GM21515 (cell line): ENCODE measurements around the gene UBE2Q2.

Experiments
- ATAC-seq: cut with Tn5 transposase; IDR thresholded peaks from one replicate; pipeline ENCODE4 v1.9.1; 2021; ENCODE audit not compliant: unreplicated experiment

The UBE2Q2 gene

DNA sequence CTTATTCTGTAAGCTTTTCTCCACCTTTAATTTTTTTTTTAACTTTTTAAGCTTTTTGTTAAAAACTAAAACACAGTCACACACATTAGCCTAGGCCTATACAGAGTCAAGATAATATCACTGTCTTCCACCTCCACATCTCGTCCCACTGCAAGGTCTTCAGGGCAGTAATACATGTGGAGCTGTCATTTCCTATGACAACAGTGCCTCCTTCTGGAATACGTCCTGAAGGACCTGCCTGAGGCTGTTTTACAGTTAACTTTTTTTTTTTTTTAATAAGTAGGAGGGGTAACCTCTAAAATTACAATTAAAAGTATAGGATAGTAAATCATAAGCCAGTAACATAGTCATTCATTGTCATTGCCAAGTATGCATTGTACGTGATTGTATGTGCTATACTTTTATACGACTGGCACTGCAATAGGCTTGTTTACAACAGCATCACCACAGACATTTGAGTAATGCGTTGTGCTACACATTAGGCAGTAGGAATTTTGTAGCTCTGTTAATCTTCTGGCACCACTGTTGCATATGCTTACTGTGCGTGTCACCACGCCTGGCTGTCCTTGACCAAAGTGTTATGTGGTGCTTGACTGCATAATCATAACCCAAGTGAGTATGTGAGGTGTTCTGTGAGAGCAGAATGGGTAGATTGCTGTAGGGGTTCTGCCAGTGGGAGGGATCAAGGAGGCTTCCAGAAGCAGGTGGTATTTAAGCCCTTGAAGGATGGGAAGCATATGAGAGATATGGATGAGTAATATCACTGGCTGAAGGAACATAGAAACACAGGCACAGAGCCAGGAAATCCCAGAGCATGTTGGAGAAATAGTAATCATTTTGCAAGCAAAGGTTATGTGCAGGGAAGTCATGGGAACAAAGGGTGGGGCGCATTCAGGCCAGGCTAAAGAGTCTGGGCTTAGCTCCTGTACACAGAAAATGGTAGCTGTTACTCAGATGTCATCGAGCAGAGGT is 78.8 kb downstream of the UBE2Q2 start:
- no peak for ATAC-seq

DNA sequence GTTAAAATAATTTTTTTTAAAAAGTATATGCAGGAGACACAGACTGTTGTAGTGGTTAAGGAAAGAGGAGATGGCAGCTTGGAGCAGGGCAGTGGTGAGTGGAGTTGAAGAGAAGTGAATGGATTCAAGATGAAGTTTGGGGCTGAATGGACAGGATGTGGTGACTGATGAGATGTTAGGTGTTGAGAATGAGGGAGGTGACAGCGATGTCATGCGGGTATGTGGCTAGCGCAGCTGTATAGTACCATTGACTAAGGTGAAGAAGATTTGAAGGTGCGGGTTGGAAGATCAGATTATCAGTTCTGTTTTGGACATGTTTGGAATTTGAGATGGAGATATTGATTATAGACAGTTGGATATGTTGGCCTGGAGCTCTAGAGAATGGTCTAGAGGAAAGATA is 80.5 kb downstream of the UBE2Q2 start:
- no peak for ATAC-seq

DNA sequence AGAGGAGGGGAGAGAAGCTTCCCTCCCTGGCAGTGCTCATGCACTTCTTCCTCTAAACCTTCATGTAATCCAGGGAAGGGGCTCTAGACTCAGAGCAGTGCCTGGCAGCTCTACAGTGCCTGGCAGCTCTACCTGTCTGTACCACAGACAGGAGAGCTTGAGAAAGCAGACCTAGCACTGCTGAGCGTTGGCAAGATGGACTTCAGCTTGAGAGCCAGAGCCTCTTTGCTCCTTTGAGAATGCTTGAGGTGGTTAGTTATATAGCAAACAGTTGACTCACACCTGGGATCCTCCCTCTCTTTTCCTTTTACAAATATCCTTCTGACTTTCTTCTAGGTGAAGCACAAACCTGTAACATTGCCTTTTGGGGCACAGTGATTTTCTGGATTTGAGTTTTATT is 81.3 kb downstream of the UBE2Q2 start:
- ATAC-seq, result no peak

DNA sequence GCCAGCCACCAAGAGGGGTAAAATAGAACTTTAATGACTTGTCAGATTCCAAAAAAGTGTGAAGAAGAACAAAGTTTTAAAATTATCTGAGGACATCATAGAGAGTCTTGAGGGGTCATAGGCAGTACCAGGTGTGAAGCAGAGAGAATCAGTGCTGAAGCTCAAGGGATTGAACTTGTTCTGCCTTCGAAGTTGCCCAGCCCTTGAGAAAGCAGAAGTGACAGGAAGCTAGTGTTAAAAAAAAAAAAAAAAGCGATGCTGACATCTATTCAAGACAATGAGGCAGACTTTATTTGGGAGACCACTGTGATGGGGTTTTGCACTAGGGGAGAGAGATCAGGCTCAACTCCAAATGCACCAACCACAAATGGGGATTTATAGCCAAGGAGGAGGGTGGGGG is 82.2 kb downstream of the UBE2Q2 start:
- no peak for ATAC-seq

DNA sequence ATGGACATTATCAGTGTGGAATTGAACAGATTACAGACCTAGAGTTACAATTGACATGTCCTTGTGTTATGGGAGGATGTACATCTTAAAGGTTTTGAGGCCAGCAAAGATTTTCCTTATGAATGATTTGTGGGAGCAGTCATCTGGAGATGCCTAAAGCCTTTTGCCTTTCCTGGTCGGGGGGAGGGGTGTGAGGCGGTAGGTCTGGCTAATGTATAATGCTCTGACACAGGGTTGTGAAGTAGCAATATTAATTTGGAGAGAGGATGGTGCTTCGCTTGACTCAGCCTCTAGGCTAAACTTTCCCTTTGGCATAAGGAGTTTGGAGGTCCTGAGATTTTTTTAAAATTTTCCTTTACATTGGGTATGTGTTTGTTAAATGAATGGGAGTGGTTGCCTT is 83.7 kb downstream of the UBE2Q2 start:
- no peak for ATAC-seq

DNA sequence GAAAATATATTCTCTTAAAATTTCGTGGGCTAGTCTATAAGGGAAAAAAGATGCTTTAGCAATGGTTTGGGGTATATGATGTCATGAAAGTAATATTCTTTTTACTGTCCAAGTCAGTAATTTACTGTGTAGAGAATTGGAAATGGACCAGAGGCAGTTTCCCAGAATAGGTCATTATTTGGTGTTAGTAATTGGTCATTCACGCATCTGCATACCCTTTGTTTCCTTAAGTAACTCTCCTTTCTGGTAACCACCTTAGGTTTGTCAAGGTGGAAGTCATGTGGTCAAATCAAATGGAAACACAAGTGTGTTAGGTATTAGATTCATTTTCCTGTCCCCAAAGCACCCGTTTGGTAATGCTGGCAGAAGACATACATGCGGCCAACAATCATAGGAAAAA is 84.4 kb downstream of the UBE2Q2 start:
- ATAC-seq, result no peak

DNA sequence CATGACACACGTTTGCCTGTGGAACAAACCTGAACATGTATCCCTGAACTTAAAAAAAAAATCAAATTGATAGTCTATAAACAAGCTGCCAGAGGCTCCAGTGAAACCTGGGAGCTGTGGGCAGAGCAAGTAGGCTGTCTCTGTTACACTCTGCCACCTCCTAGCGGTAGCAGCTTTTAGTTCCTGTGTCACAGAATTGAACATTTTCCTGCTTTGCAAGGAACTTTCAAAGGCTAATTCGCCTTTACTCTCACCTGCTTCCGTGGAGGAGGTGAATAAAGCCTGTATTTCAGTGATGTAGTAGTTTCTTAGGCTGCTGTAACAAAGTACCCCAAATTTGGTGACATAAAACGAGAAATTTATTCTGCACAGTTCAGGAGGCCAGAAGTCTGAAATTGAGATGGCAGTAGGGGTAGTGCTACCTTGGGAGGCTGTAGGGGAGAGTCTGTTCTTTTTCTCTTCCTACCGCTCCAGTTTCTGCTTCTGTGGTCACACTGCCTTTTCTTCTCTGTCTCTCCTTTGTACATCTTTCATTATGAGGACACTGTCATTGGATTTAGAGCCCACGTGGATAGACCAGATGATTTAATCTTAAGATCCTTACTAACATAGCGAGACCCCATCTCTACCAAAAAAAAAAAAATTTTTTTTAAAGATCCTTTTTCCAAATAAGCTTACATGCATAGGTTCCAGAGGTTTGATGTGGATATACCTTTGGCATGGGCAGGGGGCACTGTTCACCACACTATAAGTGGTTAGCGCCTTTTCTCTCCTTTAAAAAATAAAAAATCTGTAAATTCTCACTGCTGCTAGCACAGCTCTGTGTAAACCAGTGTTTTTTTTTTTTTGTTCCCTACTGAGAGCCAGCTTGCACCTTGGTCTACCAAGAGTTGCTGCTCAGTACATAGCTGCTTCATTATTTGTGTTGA is 85.7 kb downstream of the UBE2Q2 start:
- ATAC-seq, result no peak

DNA sequence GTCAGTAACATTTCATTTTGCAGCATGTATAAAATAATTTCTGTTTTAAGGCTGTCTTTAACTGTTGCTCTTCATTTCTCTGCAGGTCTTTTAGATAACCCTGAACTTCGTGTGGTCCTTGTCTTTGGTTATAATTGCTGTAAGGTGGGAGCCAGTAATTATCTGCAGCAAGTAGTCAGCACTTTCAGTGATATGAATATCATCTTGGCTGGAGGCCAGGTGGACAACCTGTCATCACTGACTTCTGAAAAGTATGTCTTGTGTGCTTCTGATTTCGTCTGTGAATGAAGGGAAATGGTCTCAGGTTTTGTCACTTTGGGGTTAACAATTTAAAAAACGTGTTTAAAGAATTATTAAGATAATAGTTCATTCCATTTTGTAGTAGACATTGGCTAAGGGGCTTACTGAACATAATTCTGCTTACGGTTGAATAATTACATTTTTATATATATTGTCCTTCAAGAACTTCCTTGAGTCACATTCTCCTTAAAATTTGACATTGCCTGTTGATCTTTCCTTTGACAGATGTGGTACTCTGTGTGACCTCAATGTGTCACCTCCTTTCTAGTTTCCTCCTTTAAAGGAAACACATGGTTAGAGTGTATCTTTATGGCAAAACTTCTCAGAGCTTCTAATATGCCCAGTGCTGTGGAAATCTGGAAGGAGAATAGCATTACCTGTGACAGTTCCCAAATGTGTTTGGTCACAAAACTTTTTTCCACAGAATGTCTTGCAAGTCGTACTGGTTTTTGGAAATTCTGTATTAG is 86.7 kb downstream of the UBE2Q2 start:
- no peak for ATAC-seq

DNA sequence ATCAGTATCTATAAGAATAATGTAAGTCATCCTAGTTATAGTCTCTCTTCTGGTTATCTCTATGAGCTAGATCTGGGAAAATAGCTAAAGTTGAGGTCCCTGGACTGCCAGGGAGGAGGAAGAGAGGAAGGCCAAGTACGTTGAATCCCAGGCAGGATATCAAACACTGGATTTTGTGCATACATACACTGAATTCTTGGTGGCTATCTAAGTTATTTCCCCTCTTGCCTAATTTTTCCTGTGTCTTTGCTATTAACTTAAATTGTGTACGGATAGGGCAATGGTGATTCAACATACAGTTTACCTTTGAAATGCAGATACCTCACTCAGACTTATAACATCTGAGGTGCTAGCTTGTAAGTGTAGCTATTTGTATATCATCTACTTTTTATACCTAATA is 87.6 kb downstream of the UBE2Q2 start:
- ATAC-seq, result no peak

DNA sequence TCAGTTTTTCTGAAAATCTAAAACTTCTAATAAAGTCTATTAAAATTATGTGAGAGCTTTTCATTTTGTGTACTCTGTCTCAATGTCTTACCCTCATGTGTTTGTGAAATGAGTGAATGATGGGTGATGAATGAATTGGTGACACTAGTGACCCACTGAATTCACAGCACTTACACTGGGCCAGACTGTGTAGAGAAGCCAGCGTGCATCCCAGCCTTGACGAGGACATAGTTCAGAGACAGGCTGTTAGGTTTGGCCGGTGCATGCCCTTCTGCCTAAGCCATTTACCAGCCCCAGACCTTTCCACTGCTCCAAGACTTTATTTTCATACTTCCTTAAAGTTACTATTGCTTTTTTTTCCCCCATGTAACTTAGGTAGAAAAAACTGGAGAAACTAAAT is 99.2 kb downstream of the UBE2Q2 start:
- no peak for ATAC-seq

DNA sequence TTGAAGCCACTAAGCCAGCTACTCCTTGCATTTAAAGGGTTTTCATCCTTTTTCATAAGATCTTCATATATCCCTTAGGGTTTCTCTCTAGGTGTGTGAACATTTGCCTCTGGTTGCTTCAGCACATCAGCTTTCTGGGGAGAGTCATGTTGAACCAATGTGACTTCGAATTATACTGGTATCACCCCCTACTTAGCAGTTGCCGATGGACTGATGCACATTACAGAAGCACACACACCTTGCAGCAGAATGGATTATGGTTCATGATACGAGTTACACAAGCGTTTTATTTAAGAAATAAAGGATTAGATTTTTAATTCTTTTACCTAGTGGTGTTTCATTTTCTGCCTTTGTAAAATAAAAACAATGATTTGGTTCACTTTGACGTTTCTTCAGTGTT is 100.0 kb downstream of the UBE2Q2 start:
- no peak for ATAC-seq

DNA sequence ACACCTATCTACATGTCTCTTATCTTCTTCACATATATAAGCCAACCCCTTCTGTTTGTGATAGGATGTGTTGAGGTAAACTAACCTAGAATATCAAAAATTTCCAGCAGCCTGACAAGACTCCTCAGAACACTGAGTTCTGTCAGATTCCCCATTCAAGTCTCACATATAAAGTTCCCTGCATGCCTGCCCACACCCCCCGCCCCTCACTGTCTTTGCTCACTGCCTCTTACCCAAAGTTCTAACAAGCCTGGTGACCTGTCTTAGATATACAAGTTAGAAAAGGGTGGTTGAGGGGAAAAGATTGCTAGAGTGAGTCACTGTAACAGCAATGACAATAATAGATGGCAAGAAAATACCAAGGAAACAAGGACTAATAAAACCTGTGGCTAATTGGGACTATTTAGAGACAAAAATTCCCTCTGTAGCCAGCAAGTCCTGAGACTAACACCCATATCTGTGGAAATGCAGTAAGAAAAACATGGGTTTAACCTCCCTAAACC is 100.5 kb downstream of the UBE2Q2 start:
- no peak for ATAC-seq

DNA sequence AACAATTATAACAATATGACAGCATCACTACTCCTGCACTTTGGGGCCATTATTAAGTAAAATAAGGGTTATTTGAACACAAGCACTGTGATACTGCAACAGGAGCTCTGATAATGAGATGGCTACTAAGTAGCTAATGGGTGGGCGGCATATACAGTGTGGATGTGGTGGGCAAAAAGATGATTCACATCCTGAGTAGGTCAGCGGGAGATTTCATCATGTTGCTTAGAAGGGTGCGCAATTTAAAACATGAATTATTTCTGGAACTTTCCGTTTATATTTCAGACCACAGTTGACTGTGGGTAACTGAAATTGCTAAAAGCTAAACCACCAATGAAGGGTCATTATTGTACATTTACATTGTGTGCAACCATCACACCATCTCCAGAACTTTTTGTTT is 102.7 kb downstream of the UBE2Q2 start:
- ATAC-seq, result no peak

DNA sequence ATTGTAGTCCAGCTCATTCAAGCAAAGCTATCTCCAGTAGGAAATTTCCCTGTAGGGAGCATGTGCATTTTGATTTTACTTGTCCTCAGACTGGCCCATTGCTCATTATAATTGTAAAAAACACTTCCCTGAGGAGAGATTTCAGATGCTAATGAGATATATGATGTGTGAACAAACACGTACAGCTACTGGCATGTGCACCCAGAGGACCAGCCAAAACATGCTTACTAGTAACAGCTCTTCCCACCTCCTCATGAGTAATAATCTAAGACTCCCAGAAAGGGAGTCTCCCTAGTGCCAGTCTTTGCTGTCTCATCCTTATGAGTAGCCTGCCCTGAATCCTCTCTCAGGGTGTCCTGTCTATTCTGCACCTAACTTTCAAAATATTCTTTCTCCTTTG is 103.8 kb downstream of the UBE2Q2 start:
- no peak for ATAC-seq

DNA sequence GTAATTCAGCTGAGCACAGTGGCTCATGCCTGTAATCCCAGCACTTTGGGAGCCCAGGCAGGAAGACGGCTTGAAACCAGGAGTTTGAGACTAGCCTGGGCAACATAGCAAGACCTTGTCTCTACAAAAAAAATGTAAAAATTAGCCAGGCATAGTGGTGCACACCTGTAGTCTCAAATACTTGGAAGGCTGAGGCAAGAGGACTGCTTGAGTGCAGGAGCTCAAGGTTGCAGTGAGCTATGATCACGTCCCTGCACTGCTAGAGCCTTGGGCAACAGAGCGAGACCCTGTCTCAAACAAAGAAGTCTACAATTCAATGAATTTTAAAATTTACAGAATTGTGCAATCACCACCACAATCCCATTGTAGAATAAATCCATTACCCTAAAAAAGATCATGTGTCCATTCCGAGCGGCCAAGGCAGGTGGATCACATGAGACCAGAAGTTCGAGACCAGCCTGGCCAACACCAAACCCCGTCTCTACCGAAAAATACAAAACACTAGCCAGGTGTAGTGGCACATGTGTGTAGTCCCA is 105.6 kb downstream of the UBE2Q2 start:
- no peak for ATAC-seq
